RWPE1 (cell line): ENCODE results near the gene USP34.

Experiments used
- CTCF ChIA-PET: fragments of 350-600 bp; sonication (Branson Sonifier 250); formaldehyde crosslinking; extraction: SDS; loops from one replicate; lab custom pipeline; 2021; lab: Yijun Ruan, JAX
- POLR2A ChIA-PET: fragments of 400-600 bp; formaldehyde crosslinking; extraction: SDS; loops from one replicate; lab custom pipeline; 2020; ENCODE audit warnings: antibody characterized with exemption; ENCODE audit not compliant: low non-redundant PET; lab: Yijun Ruan, JAX
- DNase-seq: peaks from one replicate; pipeline ENCODE4 v3.0.0; 2012; ENCODE audit warnings: low spot score
- H3K27ac ChIP-seq: fragments of 450-650 bp; 2 replicates; pipeline ENCODE4 v1.5.1; 2017
- CTCF ChIP-seq: fragments of 450-650 bp; conservative IDR thresholded peaks from 2 replicates; pipeline ENCODE4 v1.5.1; 2017; ENCODE audit warnings: low read depth, mild to moderate bottlenecking

Gene USP34

DNA sequence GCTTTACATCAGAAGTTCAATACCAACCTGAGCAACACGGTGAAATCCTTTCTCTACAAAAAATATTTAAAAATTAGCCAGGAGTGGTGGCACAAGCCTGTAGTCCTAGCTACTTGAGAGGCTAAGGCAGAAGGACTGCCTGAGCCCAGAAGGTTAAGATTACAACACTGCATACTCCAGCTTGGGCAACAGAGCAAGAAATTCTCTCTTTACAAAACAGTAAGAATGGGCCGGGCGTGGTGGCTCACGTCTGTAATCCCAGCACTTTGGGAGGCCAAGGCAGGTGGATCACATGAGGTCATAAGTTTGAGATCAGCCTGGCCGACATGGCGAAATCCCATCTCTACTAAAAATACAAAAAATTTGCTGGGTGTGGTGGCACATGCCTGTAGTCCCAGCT, 113.2 kb downstream of the USP34 start:
- DNase-seq, result no peak
- POLR2A ChIA-PET, result no interaction called here
- H3K27ac ChIP-seq, result peak overlapping the region; percentile 36
- no peak for TF ChIP-seq CTCF
- CTCF ChIA-PET, result no interaction called here

GRCh38 chr2:61356958-61357350, 113.9 kb downstream of the USP34 start:
- no peak for DNase-seq
- CTCF ChIA-PET, result no interaction called here

DNA sequence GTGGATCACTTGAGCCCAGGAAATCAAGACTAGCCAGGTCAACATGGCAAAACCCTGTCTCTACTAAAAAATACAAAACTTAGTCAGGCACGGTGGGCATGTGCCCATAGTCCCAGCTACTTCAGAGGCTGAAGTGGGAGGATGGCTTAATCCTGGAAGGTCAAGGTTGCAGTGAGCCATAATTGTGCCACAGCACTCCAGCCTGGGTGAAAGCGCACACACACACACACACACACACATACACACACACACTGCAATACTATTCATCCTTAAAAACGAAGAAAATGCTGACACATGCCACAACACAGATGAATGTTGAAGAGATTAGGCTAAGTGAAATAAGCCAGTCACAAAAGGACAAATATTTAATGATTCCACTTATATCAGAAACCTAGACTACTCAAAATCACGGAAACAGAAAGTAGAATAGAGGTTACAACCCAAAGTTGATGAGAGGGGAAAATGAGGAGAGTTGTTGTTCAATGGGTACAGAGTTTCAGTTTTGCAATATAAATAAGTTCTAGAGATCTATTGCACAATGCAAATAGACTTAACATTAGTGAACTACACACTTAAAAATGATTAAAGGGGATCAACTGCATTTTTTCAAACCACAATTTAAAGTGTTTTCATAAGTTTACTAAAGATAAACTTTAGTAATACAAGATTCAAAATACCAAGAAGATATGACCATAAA, 114.5 kb downstream of the USP34 start:
- TF ChIP-seq CTCF, result no peak
- ChIA-PET CTCF (no interaction called here), POLR2A (no interaction called here)
- no peak for DNase-seq
- no peak overlapping the region for H3K27ac ChIP-seq

More at GRCh38 chr2:61356958-61357350, 113.9 kb downstream of the USP34 start:
- POLR2A ChIA-PET, result no interaction called here
- no peak overlapping the region for H3K27ac ChIP-seq
- TF ChIP-seq CTCF, result no peak

- no peak for TF ChIP-seq CTCF
- DNase-seq, result no peak
- ChIA-PET CTCF (no interaction called here), POLR2A (no interaction called here)
- no peak overlapping the region for H3K27ac ChIP-seq
Observed at GRCh38 chr2:61354543-61355197, 116.2 kb downstream of the USP34 start.

- H3K27ac ChIP-seq, result no peak overlapping the region
- no peak for TF ChIP-seq CTCF
- DNase-seq, result no peak
- ChIA-PET POLR2A (no interaction called here), CTCF (interaction anchor here (0.7 kb wide), 1 partner anchor 49 kb away, joined by 4 read pairs; no protein-coding TSS in a partner anchor)
Observed at GRCh38 chr2:61353909-61354308, 117.0 kb downstream of the USP34 start.

GRCh38 chr2:61350777-61351176, 120.1 kb downstream of the USP34 start:
- no peak for DNase-seq
- ChIA-PET CTCF (no interaction called here), POLR2A (no interaction called here)
- TF ChIP-seq CTCF, result no peak
- no peak overlapping the region for H3K27ac ChIP-seq
